Measurements from ENCODE around the gene CEP290. TPM values are rescaled to one million over a fixed set of nuclear protein-coding genes. Genes with fewer than 3 reads are reported as not detected.
A peak's percentile ranks its signal among the peaks of the same experiment; 100 is the strongest.

Gene CEP290
- total and polyA plus RNA-seq, 2 of the 13 experiments (the other 11 are each of a cell fraction or from before 2014, with no cell fraction given) = 2.4 to 10.8 TPM

GRCh38 chr12:88141774-88142609, at the start of gene CEP290, which contains the start of gene TMTC3 (continued):
- TF ChIP-seq ZNF451 (CRISPR knock-in tag; IDR thresholded peaks at IDR 0.05) = peak; percentile 31; the same call in 1 of the 2 replicates
- no peak for TF ChIP-seq ZSCAN12 (CRISPR knock-in tag; IDR thresholded peaks at IDR 0.05)
- peak; percentile 86; the same call in 1 of the 2 replicates for TF ChIP-seq HMGXB3 (CRISPR knock-in tag; IDR thresholded peaks at IDR 0.05; ENCODE audit: borderline replicate concordance)
- TF ChIP-seq, protein P1, sequence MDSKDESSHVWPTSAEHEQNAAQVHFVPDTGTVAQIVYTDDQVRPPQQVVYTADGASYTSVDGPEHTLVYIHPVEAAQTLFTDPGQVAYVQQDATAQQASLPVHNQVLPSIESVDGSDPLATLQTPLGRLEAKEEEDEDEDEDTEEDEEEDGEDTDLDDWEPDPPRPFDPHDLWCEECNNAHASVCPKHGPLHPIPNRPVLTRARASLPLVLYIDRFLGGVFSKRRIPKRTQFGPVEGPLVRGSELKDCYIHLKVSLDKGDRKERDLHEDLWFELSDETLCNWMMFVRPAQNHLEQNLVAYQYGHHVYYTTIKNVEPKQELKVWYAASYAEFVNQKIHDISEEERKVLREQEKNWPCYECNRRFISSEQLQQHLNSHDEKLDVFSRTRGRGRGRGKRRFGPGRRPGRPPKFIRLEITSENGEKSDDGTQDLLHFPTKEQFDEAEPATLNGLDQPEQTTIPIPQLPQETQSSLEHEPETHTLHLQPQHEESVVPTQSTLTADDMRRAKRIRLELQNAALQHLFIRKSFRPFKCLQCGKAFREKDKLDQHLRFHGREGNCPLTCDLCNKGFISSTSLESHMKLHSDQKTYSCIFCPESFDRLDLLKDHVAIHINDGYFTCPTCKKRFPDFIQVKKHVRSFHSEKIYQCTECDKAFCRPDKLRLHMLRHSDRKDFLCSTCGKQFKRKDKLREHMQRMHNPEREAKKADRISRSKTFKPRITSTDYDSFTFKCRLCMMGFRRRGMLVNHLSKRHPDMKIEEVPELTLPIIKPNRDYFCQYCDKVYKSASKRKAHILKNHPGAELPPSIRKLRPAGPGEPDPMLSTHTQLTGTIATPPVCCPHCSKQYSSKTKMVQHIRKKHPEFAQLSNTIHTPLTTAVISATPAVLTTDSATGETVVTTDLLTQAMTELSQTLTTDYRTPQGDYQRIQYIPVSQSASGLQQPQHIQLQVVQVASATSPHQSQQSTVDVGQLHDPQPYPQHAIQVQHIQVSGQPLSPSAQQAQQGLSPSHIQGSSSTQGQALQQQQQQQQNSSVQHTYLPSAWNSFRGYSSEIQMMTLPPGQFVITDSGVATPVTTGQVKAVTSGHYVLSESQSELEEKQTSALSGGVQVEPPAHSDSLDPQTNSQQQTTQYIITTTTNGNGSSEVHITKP (CRISPR knock-in tag; IDR thresholded peaks at IDR 0.05; ENCODE audit: low read depth) = peak; percentile 74; the same call in 1 of the 2 replicates
- TF ChIP-seq, protein P2, sequence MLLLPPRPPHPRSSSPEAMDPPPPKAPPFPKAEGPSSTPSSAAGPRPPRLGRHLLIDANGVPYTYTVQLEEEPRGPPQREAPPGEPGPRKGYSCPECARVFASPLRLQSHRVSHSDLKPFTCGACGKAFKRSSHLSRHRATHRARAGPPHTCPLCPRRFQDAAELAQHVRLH (CRISPR knock-in tag; IDR thresholded peaks at IDR 0.05; ENCODE audit: borderline replicate concordance, low read depth) = peak; percentile 46; the same call in 1 of the 2 replicates
- TF ChIP-seq TFAP4 (IDR thresholded peaks at IDR 0.05; ENCODE audit: borderline replicate concordance, low read depth) = no peak; the same call in 1 of the 2 replicates
- peak; percentile 85 for TF ChIP-seq ZMYM4 (CRISPR knock-in tag; IDR thresholded peaks at IDR 0.05)
- no peak for TF ChIP-seq JUNB (CRISPR knock-in tag; IDR thresholded peaks at IDR 0.05; ENCODE audit: borderline replicate concordance)
- TF ChIP-seq, protein P3, sequence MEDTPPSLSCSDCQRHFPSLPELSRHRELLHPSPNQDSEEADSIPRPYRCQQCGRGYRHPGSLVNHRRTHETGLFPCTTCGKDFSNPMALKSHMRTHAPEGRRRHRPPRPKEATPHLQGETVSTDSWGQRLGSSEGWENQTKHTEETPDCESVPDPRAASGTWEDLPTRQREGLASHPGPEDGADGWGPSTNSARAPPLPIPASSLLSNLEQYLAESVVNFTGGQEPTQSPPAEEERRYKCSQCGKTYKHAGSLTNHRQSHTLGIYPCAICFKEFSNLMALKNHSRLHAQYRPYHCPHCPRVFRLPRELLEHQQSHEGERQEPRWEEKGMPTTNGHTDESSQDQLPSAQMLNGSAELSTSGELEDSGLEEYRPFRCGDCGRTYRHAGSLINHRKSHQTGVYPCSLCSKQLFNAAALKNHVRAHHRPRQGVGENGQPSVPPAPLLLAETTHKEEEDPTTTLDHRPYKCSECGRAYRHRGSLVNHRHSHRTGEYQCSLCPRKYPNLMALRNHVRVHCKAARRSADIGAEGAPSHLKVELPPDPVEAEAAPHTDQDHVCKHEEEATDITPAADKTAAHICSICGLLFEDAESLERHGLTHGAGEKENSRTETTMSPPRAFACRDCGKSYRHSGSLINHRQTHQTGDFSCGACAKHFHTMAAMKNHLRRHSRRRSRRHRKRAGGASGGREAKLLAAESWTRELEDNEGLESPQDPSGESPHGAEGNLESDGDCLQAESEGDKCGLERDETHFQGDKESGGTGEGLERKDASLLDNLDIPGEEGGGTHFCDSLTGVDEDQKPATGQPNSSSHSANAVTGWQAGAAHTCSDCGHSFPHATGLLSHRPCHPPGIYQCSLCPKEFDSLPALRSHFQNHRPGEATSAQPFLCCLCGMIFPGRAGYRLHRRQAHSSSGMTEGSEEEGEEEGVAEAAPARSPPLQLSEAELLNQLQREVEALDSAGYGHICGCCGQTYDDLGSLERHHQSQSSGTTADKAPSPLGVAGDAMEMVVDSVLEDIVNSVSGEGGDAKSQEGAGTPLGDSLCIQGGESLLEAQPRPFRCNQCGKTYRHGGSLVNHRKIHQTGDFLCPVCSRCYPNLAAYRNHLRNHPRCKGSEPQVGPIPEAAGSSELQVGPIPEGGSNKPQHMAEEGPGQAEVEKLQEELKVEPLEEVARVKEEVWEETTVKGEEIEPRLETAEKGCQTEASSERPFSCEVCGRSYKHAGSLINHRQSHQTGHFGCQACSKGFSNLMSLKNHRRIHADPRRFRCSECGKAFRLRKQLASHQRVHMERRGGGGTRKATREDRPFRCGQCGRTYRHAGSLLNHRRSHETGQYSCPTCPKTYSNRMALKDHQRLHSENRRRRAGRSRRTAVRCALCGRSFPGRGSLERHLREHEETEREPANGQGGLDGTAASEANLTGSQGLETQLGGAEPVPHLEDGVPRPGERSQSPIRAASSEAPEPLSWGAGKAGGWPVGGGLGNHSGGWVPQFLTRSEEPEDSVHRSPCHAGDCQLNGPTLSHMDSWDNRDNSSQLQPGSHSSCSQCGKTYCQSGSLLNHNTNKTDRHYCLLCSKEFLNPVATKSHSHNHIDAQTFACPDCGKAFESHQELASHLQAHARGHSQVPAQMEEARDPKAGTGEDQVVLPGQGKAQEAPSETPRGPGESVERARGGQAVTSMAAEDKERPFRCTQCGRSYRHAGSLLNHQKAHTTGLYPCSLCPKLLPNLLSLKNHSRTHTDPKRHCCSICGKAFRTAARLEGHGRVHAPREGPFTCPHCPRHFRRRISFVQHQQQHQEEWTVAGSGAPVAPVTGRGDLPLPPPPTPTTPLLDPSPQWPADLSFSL (CRISPR knock-in tag; IDR thresholded peaks at IDR 0.05) = no peak; the same call in 1 of the 2 replicates
- TF ChIP-seq SCMH1 (CRISPR knock-in tag; IDR thresholded peaks at IDR 0.05; ENCODE audit: borderline replicate concordance) = no peak
